NCI-H1105 (cell line): ENCODE measurements around the gene TTC12.

ENCODE experiments used
- DNase-seq: peaks from one replicate; lab custom pipeline; 2025; lab: John Stamatoyannopoulos, UW

Gene TTC12

GRCh38 chr11:113404859-113405430, 90.6 kb downstream of the TTC12 start:
- DNase-seq = no peak

- no peak for DNase-seq
Observed at GRCh38 chr11:113405724-113406478, 91.5 kb downstream of the TTC12 start.

GRCh38 chr11:113407163-113407562, 92.8 kb downstream of the TTC12 start:
- no peak for DNase-seq

GRCh38 chr11:113408206-113408605, 93.8 kb downstream of the TTC12 start:
- no peak for DNase-seq

- no peak for DNase-seq
Observed at GRCh38 chr11:113408887-113409286, 94.5 kb downstream of the TTC12 start.

GRCh38 chr11:113409526-113409925, 95.1 kb downstream of the TTC12 start:
- no peak for DNase-seq

GRCh38 chr11:113410414-113411135, 96.2 kb downstream of the TTC12 start:
- no peak for DNase-seq

GRCh38 chr11:113411536-113411935, 97.2 kb downstream of the TTC12 start:
- no peak for DNase-seq

- no peak for DNase-seq
Observed at GRCh38 chr11:113412675-113413074, 98.3 kb downstream of the TTC12 start.

- DNase-seq = no peak
Observed at GRCh38 chr11:113415343-113415742, 101.0 kb downstream of the TTC12 start.
